Hepatocyte (in vitro differentiated cells): ENCODE measurements around the gene ABCB1. TPM values are rescaled to one million over a fixed set of nuclear protein-coding genes. Genes with fewer than 3 reads are reported as not detected.

Experiments
- DNase-seq: peaks from one replicate; pipeline ENCODE4 v3.0.0-alpha.2; 2016; ENCODE audit warnings: low spot score
- H2AFZ ChIP-seq: fragments of 200-600 bp; sonication (generic); 2 replicates; pipeline ENCODE4 v1.6.0; 2016; ENCODE audit warnings: antibody characterized with exemption, mild to moderate bottlenecking
- H3K27ac ChIP-seq: fragments of 200-600 bp; sonication (generic); 2 replicates; pipeline ENCODE4 v1.5.1; 2016; ENCODE audit warnings: mild to moderate bottlenecking
- H3K27me3 ChIP-seq: fragments of 200-600 bp; sonication (generic); 2 replicates; pipeline ENCODE4 v1.6.1; 2016
- H3K36me3 ChIP-seq: fragments of 200-600 bp; sonication (generic); replicated peaks from 2 replicates; pipeline ENCODE4 v1.5.1; 2016; ENCODE audit warnings: low read depth; ENCODE audit not compliant: insufficient read depth
- H3K4me1 ChIP-seq: fragments of 200-600 bp; sonication (generic); 2 replicates; pipeline ENCODE4 v1.5.1; 2016; ENCODE audit warnings: mild to moderate bottlenecking, moderate library complexity; ENCODE audit not compliant: insufficient read depth
- H3K4me2 ChIP-seq: fragments of 200-600 bp; sonication (generic); 2 replicates; pipeline ENCODE4 v1.6.0; 2016
- H3K4me3 ChIP-seq: fragments of 200-600 bp; sonication (generic); 2 replicates; pipeline ENCODE4 v1.5.1; 2016; ENCODE audit warnings: mild to moderate bottlenecking
- H3K79me2 ChIP-seq: fragments of 200-600 bp; sonication (generic); 2 replicates; pipeline ENCODE4 v1.6.0; 2017; ENCODE audit warnings: mild to moderate bottlenecking
- H3K9me2 ChIP-seq: fragments of 200-600 bp; sonication (generic); replicated peaks from 2 replicates; pipeline ENCODE4 v1.6.0; 2017; ENCODE audit warnings: mild to moderate bottlenecking; ENCODE audit not compliant: insufficient read depth
- H3K9me3 ChIP-seq: fragments of 200-600 bp; sonication (generic); 2 replicates; pipeline ENCODE4 v1.5.1; 2016; ENCODE audit warnings: low read depth, mild to moderate bottlenecking
- H4K20me1 ChIP-seq: fragments of 200-600 bp; sonication (generic); 2 replicates; pipeline ENCODE4 v1.6.0; 2016; ENCODE audit warnings: mild to moderate bottlenecking; ENCODE audit not compliant: insufficient read depth, poor library complexity, severe bottlenecking
- CTCF ChIP-seq: fragments of 200-600 bp; sonication (generic); IDR thresholded peaks from 2 replicates; pipeline ENCODE4 v1.5.1; 2016; ENCODE audit warnings: antibody characterized with exemption, mild to moderate bottlenecking; ENCODE audit not compliant: poor library complexity
- EZH2 ChIP-seq: fragments of 200-600 bp; sonication (generic); IDR thresholded peaks from 2 replicates; pipeline ENCODE4 v1.6.1; 2016; ENCODE audit warnings: antibody characterized with exemption, mild to moderate bottlenecking, borderline replicate concordance
- EZH2phosphoT487 ChIP-seq: fragments of 200-600 bp; sonication (generic); IDR thresholded peaks from one replicate; pipeline ENCODE4 v1.6.1; 2018; ENCODE audit warnings: antibody characterized with exemption, mild to moderate bottlenecking, low read depth, moderate library complexity; ENCODE audit not compliant: unreplicated experiment, severe bottlenecking
- WGBS: methylation state at CpG from one replicate; pipeline ENCODE4 v1.1.6; 2016; ENCODE audit warnings: low lambda C conversion rate; ENCODE audit errors: missing lambda C conversion rate; 5-methylcytosine and 5-hydroxymethylcytosine counted together
- polyA plus RNA-seq: library from polyadenylated mRNA; unstranded; fragments of >200 nt; fragmentation: Nextera tagmentation; extraction: Ambion mirVana; gene quantifications from 2 replicates; pipeline ENCODE4 v1.2.1, GENCODE V29; 2016
- total RNA-seq: library from RNA; depleted of rRNA; stranded (reverse); fragments of >200 nt; gene quantifications from 2 replicates; pipeline ENCODE4 v1.2.3, GENCODE V29; 2014

The ABCB1 gene
- total and polyA plus RNA-seq, 2 experiments from 2014 or later: 7.9 to 20.0 TPM

GRCh38 chr7:87511510-87511909, 89.2 kb downstream of the ABCB1 start:
- Histone ChIP-seq H3K79me2 (no peaks in the 10 kb centered on the region), H3K9me2 (no peaks in the 10 kb centered on the region), H3K4me2 (no peak overlapping the region), H3K9me3 (no peaks in the 10 kb centered on the region), H2AFZ (no peak overlapping the region), H3K36me3 (no peaks in the 10 kb centered on the region), H3K27me3 (no peaks in the 10 kb centered on the region), H3K27ac (no peak overlapping the region), H3K4me3 (no peak overlapping the region), H4K20me1 (no peaks in the 10 kb centered on the region), H3K4me1 (no peaks in the 10 kb centered on the region)
- WGBS: 52% methylated on average over 1 of the region's 1 CpG
- no peak for DNase-seq
- TF ChIP-seq EZH2: no peak
- no peak for TF ChIP-seq EZH2phosphoT487
- TF ChIP-seq CTCF: no peak

GRCh38 chr7:87510411-87510875, 90.2 kb downstream of the ABCB1 start:
- H3K4me2 ChIP-seq: no peak overlapping the region
- TF ChIP-seq CTCF: no peak
- TF ChIP-seq EZH2: no peak
- TF ChIP-seq EZH2phosphoT487: no peak
- no peaks in the 10 kb centered on the region for H3K9me2 ChIP-seq
- no peaks in the 10 kb centered on the region for H3K27me3 ChIP-seq
- H3K36me3 ChIP-seq: no peaks in the 10 kb centered on the region
- 82% methylated on average over 1 of the region's 1 CpG for WGBS
- no peaks in the 10 kb centered on the region for H4K20me1 ChIP-seq
- DNase-seq: no peak
- no peak overlapping the region for H3K27ac ChIP-seq
- H3K4me3 ChIP-seq: no peak overlapping the region
- H3K9me3 ChIP-seq: no peaks in the 10 kb centered on the region
- H3K79me2 ChIP-seq: no peaks in the 10 kb centered on the region
- no peaks in the 10 kb centered on the region for H3K4me1 ChIP-seq
- no peak overlapping the region for H2AFZ ChIP-seq

GRCh38 chr7:87507446-87507845, 93.2 kb downstream of the ABCB1 start:
- Histone ChIP-seq H2AFZ (no peak overlapping the region), H3K36me3 (no peaks in the 10 kb centered on the region)
- whole genome bisulfite sequencing: 22% methylated on average over 3 of the region's 3 CpGs

More at GRCh38 chr7:87507446-87507845, 93.2 kb downstream of the ABCB1 start:
- H3K9me3 ChIP-seq: no peaks in the 10 kb centered on the region
- no peaks in the 10 kb centered on the region for H3K27me3 ChIP-seq
- H3K4me3 ChIP-seq: no peak overlapping the region
- TF ChIP-seq EZH2 (no peak), EZH2phosphoT487 (no peak), CTCF (no peak)
- no peaks in the 10 kb centered on the region for H3K79me2 ChIP-seq
- H3K27ac ChIP-seq: no peak overlapping the region
- no peaks in the 10 kb centered on the region for H3K9me2 ChIP-seq
- DNase-seq: no peak
- H3K4me2 ChIP-seq: no peak overlapping the region
- H3K4me1 ChIP-seq: no peaks in the 10 kb centered on the region
- no peaks in the 10 kb centered on the region for H4K20me1 ChIP-seq
